ENCODE measurements around the gene HECTD4. TPM values are rescaled to one million over a fixed set of nuclear protein-coding genes. Genes with fewer than 3 reads are reported as not detected.

The HECTD4 gene
- total and polyA plus RNA-seq, 9 of the 15 experiments (the other 6 are each of a cell fraction or from before 2014, with no cell fraction given) = 3.5 to 33.3 (median 13.5) TPM

DNA sequence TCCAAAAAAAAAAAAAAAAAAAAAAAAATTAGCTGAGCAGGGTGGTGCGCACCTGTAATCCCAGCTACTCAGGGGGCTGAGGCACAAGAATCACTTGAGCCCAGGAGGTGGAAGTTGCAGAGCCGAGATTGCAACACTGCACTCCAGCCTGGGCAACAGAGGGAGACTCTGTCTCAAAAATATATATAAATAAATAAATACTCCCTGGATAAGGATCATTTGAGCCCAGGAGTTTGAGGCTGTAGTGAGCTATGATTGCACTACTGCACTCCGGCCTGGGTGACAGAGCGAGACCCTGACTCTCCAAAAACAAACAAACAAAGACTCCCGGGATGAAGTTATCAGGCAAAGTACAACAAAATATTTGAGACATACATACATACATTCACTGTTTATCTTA, 270.3 kb downstream of the HECTD4 start (continued):
- no peak for TF ChIP-seq ZNF407 (IDR thresholded peaks at IDR 0.05; ENCODE audit: low read depth)
- TF ChIP-seq GTF2E2 (tag; IDR thresholded peaks at IDR 0.05) = no peak
- no peak for TF ChIP-seq CREB3 (tag; conservative IDR thresholded peaks at IDR 0.05; ENCODE audit: low read depth)
- peak in 1 of 3 experiments; percentile 47; a peak in 2 of 6 replicates for TF ChIP-seq CTCF (IDR thresholded peaks at IDR 0.05 in 2 of 3, conservative IDR thresholded peaks at IDR 0.05 in 1 of 3; ENCODE audit: insufficient read depth in 2 of 3, low read depth in 1 of 3, low read length in 3 of 3)
- no peak for TF ChIP-seq ZNF561 (CRISPR knock-in tag; conservative IDR thresholded peaks at IDR 0.05)
- TF ChIP-seq BACH1 (tag; IDR thresholded peaks at IDR 0.05) = no peak

All from K562 (cell line).